HEK293 (cell line): ENCODE results near the gene DDX47.

Experiments
- CTCF ChIA-PET: fragments of 350-600 bp; formaldehyde crosslinking; extraction: SDS; loops from one replicate; lab custom pipeline; 2021; ENCODE audit warnings: antibody characterized with exemption; lab: Yijun Ruan, JAX
- POLR2A ChIA-PET: fragments of 300-600 bp; formaldehyde crosslinking; extraction: SDS; loops from one replicate; lab custom pipeline; 2020; ENCODE audit warnings: antibody characterized with exemption, inconsistent platforms; lab: Yijun Ruan, JAX
- H3K27ac ChIP-seq: fragments of 200-500 bp; sonication (Bioruptor generic); 2 replicates; pipeline ENCODE4 v1.5.1; 2014; ENCODE audit warnings: low read depth, low read length, control low read depth, inconsistent platforms; ENCODE audit errors: extremely low read depth
- H3K36me3 ChIP-seq, 2 experiments: fragments of 200-500 bp in 1 of 2; sonication (Bioruptor generic) in 1 of 2; 1 replicate in 1 of 2; 2 replicates in 1 of 2; pipeline ENCODE4 v1.5.1; 2014 to 2017; ENCODE audit warnings: inconsistent platforms in 2 of 2, low read length in 2 of 2; ENCODE audit not compliant: control insufficient read depth in 2 of 2, insufficient read depth in 1 of 2
- H3K4me1 ChIP-seq: fragments of 200-500 bp; sonication (Bioruptor generic); 2 replicates; pipeline ENCODE4 v1.5.1; 2014; ENCODE audit warnings: mild to moderate bottlenecking, low read length, inconsistent platforms; ENCODE audit not compliant: control insufficient read depth, insufficient read depth
- H3K4me3 ChIP-seq: 2 replicates; pipeline ENCODE4 v1.5.1; 2011; ENCODE audit warnings: low read depth, mild to moderate bottlenecking, control low read depth, low read length, moderate library complexity
- H3K9me3 ChIP-seq: fragments of 200-500 bp; sonication (Bioruptor generic); 2 replicates; pipeline ENCODE4 v1.5.1; 2014; ENCODE audit warnings: low read depth, low read length, inconsistent platforms; ENCODE audit not compliant: control insufficient read depth, insufficient read depth
- GLIS1 ChIP-seq: fragments of 450-650 bp; formaldehyde crosslinking; IDR thresholded peaks from 2 replicates; pipeline ENCODE4 v1.5.1; 2016; ENCODE audit warnings: missing biosample characterization, missing genetic modification characterization
- HOXD13 ChIP-seq: sonication (generic); formaldehyde crosslinking; IDR thresholded peaks from 2 replicates; pipeline ENCODE4 v1.8.0; 2022; ENCODE audit warnings: missing genetic modification reagents, borderline replicate concordance
- IKZF3 ChIP-seq: fragments of 450-650 bp; IDR thresholded peaks from 2 replicates; pipeline ENCODE4 v1.5.0; 2018; ENCODE audit warnings: missing biosample characterization, mild to moderate bottlenecking, missing genetic modification characterization, moderate library complexity
- KLF7 ChIP-seq: fragments of 450-650 bp; formaldehyde crosslinking; IDR thresholded peaks from 2 replicates; pipeline ENCODE4 v1.5.1; 2016; ENCODE audit warnings: missing biosample characterization, missing genetic modification characterization, borderline replicate concordance
- OVOL3 ChIP-seq: fragments of 450-650 bp; formaldehyde crosslinking; IDR thresholded peaks from 2 replicates; pipeline ENCODE4 v1.5.1; 2016; ENCODE audit warnings: missing biosample characterization, missing genetic modification characterization
- PRDM1 ChIP-seq: fragments of 450-650 bp; formaldehyde crosslinking; IDR thresholded peaks from 2 replicates; pipeline ENCODE4; 2016; ENCODE audit warnings: missing biosample characterization, missing genetic modification characterization
- SALL2 ChIP-seq: fragments of 450-650 bp; formaldehyde crosslinking; IDR thresholded peaks from 2 replicates; pipeline ENCODE4 v1.5.0; 2017; ENCODE audit warnings: missing biosample characterization, mild to moderate bottlenecking, missing genetic modification characterization, borderline replicate concordance
- TRIM28 ChIP-seq: IDR thresholded peaks from 2 replicates; pipeline ENCODE4 v1.6.1; 2011; ENCODE audit warnings: low read length, control low read depth, borderline replicate concordance
- WT1 ChIP-seq: fragments of 450-650 bp; formaldehyde crosslinking; IDR thresholded peaks from 2 replicates; pipeline ENCODE4 v1.5.1; 2016; ENCODE audit warnings: missing biosample characterization, missing genetic modification characterization
- ZBTB17 ChIP-seq: fragments of 450-650 bp; formaldehyde crosslinking; IDR thresholded peaks from 2 replicates; pipeline ENCODE4 v1.5.1; 2016; ENCODE audit warnings: missing biosample characterization, missing genetic modification characterization
- ZBTB44 ChIP-seq: fragments of 450-650 bp; IDR thresholded peaks from 2 replicates; pipeline ENCODE4 v1.5.1; 2018; ENCODE audit warnings: missing biosample characterization, mild to moderate bottlenecking, missing genetic modification characterization
- ZBTB6 ChIP-seq: fragments of 450-650 bp; formaldehyde crosslinking; IDR thresholded peaks from 2 replicates; pipeline ENCODE4 v1.5.1; 2017; ENCODE audit warnings: missing biosample characterization, missing genetic modification characterization
- ZFP3 ChIP-seq: fragments of 450-650 bp; formaldehyde crosslinking; IDR thresholded peaks from 2 replicates; pipeline ENCODE4 v1.5.1; 2016; ENCODE audit warnings: low read depth, missing biosample characterization, missing genetic modification characterization
- ZNF146 ChIP-seq: fragments of 450-650 bp; formaldehyde crosslinking; IDR thresholded peaks from 2 replicates; pipeline ENCODE4 v1.5.1; 2016; ENCODE audit warnings: missing biosample characterization, missing genetic modification characterization
- ZNF202 ChIP-seq: fragments of 450-650 bp; formaldehyde crosslinking; IDR thresholded peaks from 2 replicates; pipeline ENCODE4 v1.5.1; 2016; ENCODE audit warnings: missing biosample characterization, missing genetic modification characterization, borderline replicate concordance
- ZNF248 ChIP-seq: fragments of 450-650 bp; formaldehyde crosslinking; IDR thresholded peaks from 2 replicates; pipeline ENCODE4 v1.5.1; 2017; ENCODE audit warnings: missing biosample characterization, missing genetic modification characterization
- ZNF266 ChIP-seq: fragments of 450-650 bp; formaldehyde crosslinking; IDR thresholded peaks from 2 replicates; pipeline ENCODE4 v1.5.1; 2016; ENCODE audit warnings: missing biosample characterization, missing genetic modification characterization, low read depth
- ZNF274 ChIP-seq, 2 experiments: fragments of 200-500 bp in 1 of 2; fragments of 450-650 bp in 1 of 2; sonication (Bioruptor generic) in 1 of 2; formaldehyde crosslinking in 1 of 2; IDR thresholded peaks; 2 replicates each; pipeline versions ENCODE4 v1.5.1 to v1.6.1; 2014 to 2016; ENCODE audit warnings: borderline replicate concordance in 1 of 2, inconsistent platforms in 1 of 2, low read length in 1 of 2, missing biosample characterization in 1 of 2, missing genetic modification characterization in 1 of 2
- ZNF391 ChIP-seq: fragments of 450-650 bp; formaldehyde crosslinking; IDR thresholded peaks from 2 replicates; pipeline ENCODE4 v1.5.1; 2016; ENCODE audit warnings: low read depth, missing biosample characterization, missing genetic modification characterization, borderline replicate concordance
- ZNF416 ChIP-seq: fragments of 450-650 bp; formaldehyde crosslinking; IDR thresholded peaks from 2 replicates; pipeline ENCODE4 v1.5.1; 2016; ENCODE audit warnings: missing biosample characterization, missing genetic modification characterization
- ZNF423 ChIP-seq: fragments of 450-650 bp; formaldehyde crosslinking; IDR thresholded peaks from 2 replicates; pipeline ENCODE4 v1.5.1; 2016; ENCODE audit warnings: missing biosample characterization, missing genetic modification characterization
- ZNF518A ChIP-seq: fragments of 450-650 bp; formaldehyde crosslinking; conservative IDR thresholded peaks from 2 replicates; pipeline ENCODE4 v1.5.1; 2016; ENCODE audit warnings: low read depth, missing biosample characterization, missing genetic modification characterization
- ZNF521 ChIP-seq: fragments of 450-650 bp; formaldehyde crosslinking; IDR thresholded peaks from 2 replicates; pipeline ENCODE4 v1.5.1; 2017; ENCODE audit warnings: missing biosample characterization, mild to moderate bottlenecking, missing genetic modification characterization
- ZNF561 ChIP-seq: fragments of 450-650 bp; IDR thresholded peaks from 2 replicates; pipeline ENCODE4 v1.5.1; 2018; ENCODE audit warnings: missing biosample characterization, missing genetic modification characterization, borderline replicate concordance
- ZNF600 ChIP-seq: fragments of 450-650 bp; formaldehyde crosslinking; IDR thresholded peaks from 2 replicates; pipeline ENCODE4 v1.5.1; 2016; ENCODE audit warnings: missing biosample characterization, missing genetic modification characterization
- ZNF629 ChIP-seq: fragments of 450-650 bp; formaldehyde crosslinking; IDR thresholded peaks from 2 replicates; pipeline ENCODE4 v1.5.1; 2017; ENCODE audit warnings: missing biosample characterization, missing genetic modification characterization
- ZSCAN30 ChIP-seq: fragments of 450-650 bp; IDR thresholded peaks from 2 replicates; pipeline ENCODE4 v1.5.1; 2018; ENCODE audit warnings: missing biosample characterization, mild to moderate bottlenecking, missing genetic modification characterization, moderate library complexity
- ZXDB ChIP-seq: fragments of 450-650 bp; formaldehyde crosslinking; IDR thresholded peaks from 2 replicates; pipeline ENCODE4 v1.5.1; 2016; ENCODE audit warnings: missing biosample characterization, missing genetic modification characterization

DDX47 gene

GRCh38 chr12:12877153-12877768 lies 64.1 kb downstream of the DDX47 start (continued):
- TF ChIP-seq ZXDB (tag by site-specific recombination) (peak; percentile 53), IKZF3 (tag by site-specific recombination) (0 out of 2 replicates have a peak, but pooled peaks have one; percentile 11), ZNF518A (tag by site-specific recombination) (no peak), ZBTB17 (tag by site-specific recombination) (no peak; the same call in 1 of the 2 replicates)

- POLR2A ChIA-PET = interaction anchor here (0.7 to 1.6 kb wide), 5 partner anchors 13 to 161 kb away, joined by 3 to 16 read pairs (median 3); partner anchors contain the start of genes CDKN1B and GPRC5A
- Histone ChIP-seq H3K9me3 (no peaks in the 10 kb centered on the region), H3K4me3 (no peak overlapping the region), H3K4me1 (peaks cover 14% of the 10 kb centered on the region), H3K36me3 (no peaks in the 10 kb centered on the region), H3K27ac (peak overlapping the region; percentile 80)
- CTCF ChIA-PET = interaction anchor here (0.6 to 1.6 kb wide), 5 partner anchors 13 to 90 kb away, joined by 3 to 10 read pairs (median 3); partner anchors contain the start of gene GPRC5A
- no peak for TF ChIP-seq ZFP3 (tag by site-specific recombination)
- TF ChIP-seq TRIM28 = peak; percentile 85
- peak; percentile 84; the same call in 1 of the 2 replicates for TF ChIP-seq ZNF202
- TF ChIP-seq ZBTB17 (tag by site-specific recombination) = peak; percentile 73
- TF ChIP-seq KLF7 (tag by site-specific recombination) = peak; percentile 90
- TF ChIP-seq ZNF416 (tag by site-specific recombination) = no peak
- TF ChIP-seq SALL2 (tag by site-specific recombination) = no peak
- peak; percentile 95 for TF ChIP-seq ZBTB44 (tag by site-specific recombination)
- TF ChIP-seq OVOL3 (tag by site-specific recombination) = peak; percentile 67; the same call in 1 of the 2 replicates
- TF ChIP-seq ZNF629 = peak; percentile 56
- no peak for TF ChIP-seq PRDM1 (tag by site-specific recombination)
- TF ChIP-seq ZNF146 (tag by site-specific recombination) = no peak
- no peak for TF ChIP-seq ZBTB6 (tag by site-specific recombination)
- TF ChIP-seq ZNF600 (tag by site-specific recombination) = 0 out of 2 replicates have a peak, but pooled peaks have one; percentile 42
- TF ChIP-seq HOXD13 (CRISPR knock-in tag) = no peak
- TF ChIP-seq ZNF521 (tag by site-specific recombination) = no peak
- peak; percentile 87 for TF ChIP-seq ZNF423 (tag by site-specific recombination)
- no peak for TF ChIP-seq ZNF248 (tag by site-specific recombination)
- peak; percentile 80 for TF ChIP-seq ZNF561 (tag by site-specific recombination)
- peak; percentile 81 for TF ChIP-seq GLIS1 (tag by site-specific recombination)
- 0 out of 2 replicates have a peak, but pooled peaks have one; percentile 52 for TF ChIP-seq ZNF391 (tag by site-specific recombination)
- TF ChIP-seq WT1 (tag by site-specific recombination) = peak; percentile 68
- peak; percentile 99 for TF ChIP-seq ZSCAN30 (tag by site-specific recombination)
- no peak for TF ChIP-seq ZNF266 (tag by site-specific recombination)
- no peak for TF ChIP-seq ZNF274 (IDR thresholded peaks at IDR 0.05; ENCODE audit: low read length)
- no peak for TF ChIP-seq ZNF274 (tag by site-specific recombination; IDR thresholded peaks at IDR 0.05; ENCODE audit: borderline replicate concordance)
Observed at GRCh38 chr12:12877781-12878455, 64.8 kb downstream of the DDX47 start.
